ENCODE results near the gene USP19. TPM values are rescaled to one million over a fixed set of nuclear protein-coding genes. Genes with fewer than 3 reads are reported as not detected.

USP19 gene
- total and polyA plus RNA-seq, 2 of the 4 experiments (the other 2 are of a cell fraction) = 24.7 to 39.7 TPM

GRCh38 chr3:49165771-49166751, 45.4 kb upstream of the USP19 start, which contains the start of gene CCDC71:
Gene CCDC71, minus strand, starts transcription at chr3:49166331. Its CDS starts 2,123 bp downstream, at chr3:49164208.
- DNase-seq (peak; percentile 51), ATAC-seq (ENCODE audit: low read depth) (peak; percentile 83)
- Histone ChIP-seq H3K9me3 (ENCODE audit: control insufficient read depth, insufficient read depth, low read length) (no peaks in the 10 kb centered on the region), H3K79me1 (ENCODE audit: low read depth in 1 of 2, low read length in 2 of 2) (peaks cover 36 to 64% of the 10 kb centered on the region in 2 experiments), H3K4me1 (ENCODE audit: control insufficient read depth, insufficient read depth, low read length) (peaks cover 15% of the 10 kb centered on the region), H2AK9ac (replicated peaks; ENCODE audit: low read depth, low read length, poor library complexity) (peak within 1 kb of the TSS; percentile 99), H3K4ac (ENCODE audit: low read depth, low read length) (peak within 1 kb of the TSS; percentile 97), H2AK5ac (ENCODE audit: low read depth, low read length) (peak within 1 kb of the TSS; percentile 99), H3K4me3 (ENCODE audit: insufficient read depth, low read depth, low read length) (peak within 1 kb of the TSS; percentile 96), H2BK120ac (ENCODE audit: low read depth, low read length) (peak within 1 kb of the TSS; percentile 79), H3K56ac (ENCODE audit: extremely low read depth, insufficient read depth, low read length) (peak within 1 kb of the TSS; percentile 78), H2BK15ac (ENCODE audit: low read depth, low read length) (peak within 1 kb of the TSS; percentile 69; the same call in 1 of the 3 replicates), H3K14ac (replicated peaks; ENCODE audit: low read depth, low read length) (peak within 1 kb of the TSS; percentile 96), H2BK20ac (ENCODE audit: low read depth, low read length) (peak within 1 kb of the TSS; percentile 69), H3K4me2 (ENCODE audit: low read depth, low read length) (peak within 1 kb of the TSS; percentile 79), H3K27ac (ENCODE audit: insufficient read depth, low read length) (peak within 1 kb of the TSS; percentile 85), H4K91ac (ENCODE audit: insufficient read depth, low read depth, low read length) (peak within 1 kb of the TSS; percentile 92), H2AFZ (replicated peaks; ENCODE audit: low read length, poor library complexity) (peak within 1 kb of the TSS; percentile 100), H4K5ac (ENCODE audit: low read depth, low read length) (peak within 1 kb of the TSS; percentile 100), H3K9me1 (ENCODE audit: insufficient read depth, low read length) (peaks cover 36% of the 10 kb centered on the region), H3K23ac (ENCODE audit: low read depth, low read length) (peak within 1 kb of the TSS; percentile 91; the same call in 1 of the 2 replicates), H4K8ac (ENCODE audit: low read depth in 2 of 2, low read length in 2 of 2) (peak within 1 kb of the TSS; percentile 100), H2BK5ac (ENCODE audit: low read depth, low read length, poor library complexity, severe bottlenecking) (peak within 1 kb of the TSS; percentile 75), H3K36me3 (ENCODE audit: control insufficient read depth, insufficient read depth, low read length) (peaks cover 25% of the 10 kb centered on the region), H4K20me1 (ENCODE audit: insufficient read depth, low read length) (peaks cover 8% of the 10 kb centered on the region; the same call in 1 of the 2 replicates), H3K18ac (ENCODE audit: low read depth, low read length) (peak within 1 kb of the TSS; percentile 62), H3K27me3 (ENCODE audit: control insufficient read depth, insufficient read depth, low read length) (no peaks in the 10 kb centered on the region), H3K9ac (ENCODE audit: low read depth, low read length) (peak within 1 kb of the TSS; percentile 92)
- intact Hi-C loops (cut with micrococcal nuclease) (no loop called here), in situ Hi-C loops (cut with MboI; ENCODE audit: low sequenced_read_pairs) (loop anchor here (25.0 kb wide), 1 partner anchor 271 kb away; the partner anchor contains the start of gene NICN1), dilution Hi-C loops (cut with HindIII; ENCODE audit: low sequenced_read_pairs, unreplicated experiment) (no loop called here)
- TF ChIP-seq, protein P1, sequence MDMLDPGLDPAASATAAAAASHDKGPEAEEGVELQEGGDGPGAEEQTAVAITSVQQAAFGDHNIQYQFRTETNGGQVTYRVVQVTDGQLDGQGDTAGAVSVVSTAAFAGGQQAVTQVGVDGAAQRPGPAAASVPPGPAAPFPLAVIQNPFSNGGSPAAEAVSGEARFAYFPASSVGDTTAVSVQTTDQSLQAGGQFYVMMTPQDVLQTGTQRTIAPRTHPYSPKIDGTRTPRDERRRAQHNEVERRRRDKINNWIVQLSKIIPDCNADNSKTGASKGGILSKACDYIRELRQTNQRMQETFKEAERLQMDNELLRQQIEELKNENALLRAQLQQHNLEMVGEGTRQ (IDR thresholded peaks at IDR 0.05; ENCODE audit: low read depth, low read length) = peak; percentile 25; the same call in 1 of the 2 replicates
- TF ChIP-seq MAZ (IDR thresholded peaks at IDR 0.05; ENCODE audit: borderline replicate concordance, low read depth, low read length) (no peak), POLR2A (IDR thresholded peaks at IDR 0.05; ENCODE audit: low read depth, low read length) (peak; percentile 80), BHLHE40 (IDR thresholded peaks at IDR 0.05; ENCODE audit: low read depth, low read length) (peak; percentile 55; the same call in 1 of the 2 replicates), CHD1 (IDR thresholded peaks at IDR 0.05; ENCODE audit: low read depth, low read length) (no peak), MXI1 (IDR thresholded peaks at IDR 0.05; ENCODE audit: borderline replicate concordance, low read depth, low read length) (peak; percentile 71; the same call in 1 of the 2 replicates), ELK1 (IDR thresholded peaks at IDR 0.05; ENCODE audit: borderline replicate concordance, low read depth, low read length) (peak; percentile 50; the same call in 1 of the 2 replicates), RAD21 (IDR thresholded peaks at IDR 0.05; ENCODE audit: low read length) (no peak)
- WGBS, 2 experiments (ENCODE audit: extremely low coverage in 2 of 2, insufficient read length in 1 of 2) = 0% methylated on average over 9 of the region's 69 CpGs; no CpG with 5 or more reads in 1 of the 2 experiments
- no TSS peak for BruUV-seq (replicated peaks)
- ChIA-PET POLR2A (ENCODE audit: unreplicated experiment) (no interaction called here), CTCF (no interaction called here)

Data from IMR-90 (cell line).